Measurements from ENCODE around the gene SPTLC3. TPM values are rescaled to one million over a fixed set of nuclear protein-coding genes. Genes with fewer than 3 reads are reported as not detected.

The SPTLC3 gene
- total and polyA plus RNA-seq, 2 of the 13 experiments (the other 11 are each of a cell fraction or from before 2014, with no cell fraction given) = 20.5 to 95.6 TPM

DNA sequence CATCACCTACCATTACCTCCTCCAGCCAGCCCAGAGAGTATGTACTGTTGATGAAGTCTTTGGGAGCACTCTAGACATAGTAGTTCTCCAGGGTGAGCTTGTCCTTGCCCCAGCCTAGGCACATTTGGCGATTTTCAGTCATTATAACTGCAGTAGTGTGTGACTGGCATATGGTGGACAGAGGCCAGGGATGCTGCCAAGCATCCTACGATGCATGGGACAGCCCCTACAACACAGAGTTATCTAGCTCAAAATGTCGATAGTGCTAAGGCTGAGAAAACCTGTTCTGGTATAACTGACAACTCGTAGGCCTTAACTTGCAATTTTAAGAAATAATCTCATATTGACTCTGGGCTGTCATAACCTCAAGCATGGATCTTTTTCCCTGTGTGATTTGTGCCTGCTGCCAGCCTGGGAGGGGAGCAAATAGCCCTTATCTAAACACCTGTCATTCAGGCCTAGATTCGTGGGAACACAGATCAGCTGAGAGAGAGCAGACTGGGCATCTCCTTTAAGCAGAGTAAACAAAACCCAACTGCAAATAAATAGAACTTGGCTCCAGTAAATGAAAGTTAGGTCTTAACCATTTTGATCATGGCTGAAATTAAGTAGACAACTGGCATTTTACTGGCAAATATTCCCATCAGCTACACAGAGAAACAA lies 102.6 kb downstream of the SPTLC3 start:
- Histone ChIP-seq H3K36me3 (replicated peaks in 1 of 2; ENCODE audit: control insufficient read depth in 1 of 2, insufficient read depth in 2 of 2, low read length in 2 of 2) (peaks cover 33 to 67% of the 10 kb centered on the region in 2 experiments), H3K27me3 (ENCODE audit: control insufficient read depth in 1 of 2, insufficient read depth in 2 of 2, low read length in 2 of 2) (no peaks in the 10 kb centered on the region), H3K9me3 (ENCODE audit: low read length) (no peaks in the 10 kb centered on the region), H3K9ac (ENCODE audit: insufficient read depth, low read depth, low read length) (no peak overlapping the region), H4K20me1 (ENCODE audit: insufficient read depth, low read length) (no peaks in the 10 kb centered on the region), H3K27ac (ENCODE audit: extremely low read length, insufficient read depth, low read length) (no peak overlapping the region), H3K4me3 (replicated peaks in 1 of 3; ENCODE audit: insufficient read depth in 1 of 3, low read depth in 2 of 3, low read length in 3 of 3) (no peak overlapping the region), H3K4me1 (ENCODE audit: insufficient read depth, low read length) (peaks cover 9% of the 10 kb centered on the region; the same call in 1 of the 2 replicates), H2AFZ (ENCODE audit: low read length) (no peak overlapping the region), H3K79me2 (ENCODE audit: insufficient read depth, low read length) (no peaks in the 10 kb centered on the region), H3K4me2 (ENCODE audit: low read depth, low read length) (no peak overlapping the region)
- peak; percentile 60; the same call in 2 of the 3 replicates for ATAC-seq
- ChIA-PET POLR2A (interaction anchor here (1.9 kb wide), 1 partner anchor 135 kb away, joined by 4 read pairs; no protein-coding TSS in a partner anchor), CTCF (ENCODE audit: low intra/inter-chr PET ratio, low total read pairs) (no interaction called here)
- intact Hi-C loops (cut with micrococcal nuclease; ENCODE audit: unreplicated experiment) (loop anchor here (10.0 kb wide), 1 partner anchor 313 kb away; no protein-coding TSS in a partner anchor), in situ Hi-C loops (cut with HindIII; ENCODE audit: extremely low pct_ligation_motif_present, low pct_unique_long_range_greater_than_20kb) (no loop called here)
- FAIRE-seq = no peak
- peak; percentile 73 for DNase-seq (ENCODE audit: low spot score)
- WGBS (ENCODE audit: low lambda C conversion rate) = 75% methylated on average over 5 of the region's 5 CpGs
- no TSS peak for BruUV-seq (replicated peaks)
- no peak for TF ChIP-seq USF2 (IDR thresholded peaks at IDR 0.05; ENCODE audit: low read depth, low read length)
- TF ChIP-seq USF2 (CRISPR knock-in tag; IDR thresholded peaks at IDR 0.05; ENCODE audit: borderline replicate concordance) = no peak
- TF ChIP-seq TBX3 (IDR thresholded peaks at IDR 0.05; ENCODE audit: borderline replicate concordance) = no peak
- TF ChIP-seq, protein P1, sequence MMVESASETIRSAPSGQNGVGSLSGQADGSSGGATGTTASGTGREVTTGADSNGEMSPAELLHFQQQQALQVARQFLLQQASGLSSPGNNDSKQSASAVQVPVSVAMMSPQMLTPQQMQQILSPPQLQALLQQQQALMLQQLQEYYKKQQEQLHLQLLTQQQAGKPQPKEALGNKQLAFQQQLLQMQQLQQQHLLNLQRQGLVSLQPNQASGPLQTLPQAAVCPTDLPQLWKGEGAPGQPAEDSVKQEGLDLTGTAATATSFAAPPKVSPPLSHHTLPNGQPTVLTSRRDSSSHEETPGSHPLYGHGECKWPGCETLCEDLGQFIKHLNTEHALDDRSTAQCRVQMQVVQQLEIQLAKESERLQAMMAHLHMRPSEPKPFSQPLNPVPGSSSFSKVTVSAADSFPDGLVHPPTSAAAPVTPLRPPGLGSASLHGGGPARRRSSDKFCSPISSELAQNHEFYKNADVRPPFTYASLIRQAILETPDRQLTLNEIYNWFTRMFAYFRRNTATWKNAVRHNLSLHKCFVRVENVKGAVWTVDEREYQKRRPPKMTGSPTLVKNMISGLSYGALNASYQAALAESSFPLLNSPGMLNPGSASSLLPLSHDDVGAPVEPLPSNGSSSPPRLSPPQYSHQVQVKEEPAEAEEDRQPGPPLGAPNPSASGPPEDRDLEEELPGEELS (CRISPR knock-in tag; IDR thresholded peaks at IDR 0.05) = no peak
- no peak for TF ChIP-seq ZBTB42 (CRISPR knock-in tag; IDR thresholded peaks at IDR 0.05)
- TF ChIP-seq ZNF343 (CRISPR knock-in tag; IDR thresholded peaks at IDR 0.05) = no peak
- TF ChIP-seq FOXA1 (IDR thresholded peaks at IDR 0.05) = no peak
- 0 out of 2 replicates have a peak, but pooled peaks have one; percentile 5 for TF ChIP-seq FOXA1 (CRISPR knock-in tag; IDR thresholded peaks at IDR 0.05)
- no peak for TF ChIP-seq GATAD2A (CRISPR knock-in tag; IDR thresholded peaks at IDR 0.05)
- TF ChIP-seq PHF21A (CRISPR knock-in tag; IDR thresholded peaks at IDR 0.05) = no peak
- no peak for TF ChIP-seq ZNF180 (CRISPR knock-in tag; IDR thresholded peaks at IDR 0.05; ENCODE audit: borderline replicate concordance, low read depth)
- TF ChIP-seq, protein P2, sequence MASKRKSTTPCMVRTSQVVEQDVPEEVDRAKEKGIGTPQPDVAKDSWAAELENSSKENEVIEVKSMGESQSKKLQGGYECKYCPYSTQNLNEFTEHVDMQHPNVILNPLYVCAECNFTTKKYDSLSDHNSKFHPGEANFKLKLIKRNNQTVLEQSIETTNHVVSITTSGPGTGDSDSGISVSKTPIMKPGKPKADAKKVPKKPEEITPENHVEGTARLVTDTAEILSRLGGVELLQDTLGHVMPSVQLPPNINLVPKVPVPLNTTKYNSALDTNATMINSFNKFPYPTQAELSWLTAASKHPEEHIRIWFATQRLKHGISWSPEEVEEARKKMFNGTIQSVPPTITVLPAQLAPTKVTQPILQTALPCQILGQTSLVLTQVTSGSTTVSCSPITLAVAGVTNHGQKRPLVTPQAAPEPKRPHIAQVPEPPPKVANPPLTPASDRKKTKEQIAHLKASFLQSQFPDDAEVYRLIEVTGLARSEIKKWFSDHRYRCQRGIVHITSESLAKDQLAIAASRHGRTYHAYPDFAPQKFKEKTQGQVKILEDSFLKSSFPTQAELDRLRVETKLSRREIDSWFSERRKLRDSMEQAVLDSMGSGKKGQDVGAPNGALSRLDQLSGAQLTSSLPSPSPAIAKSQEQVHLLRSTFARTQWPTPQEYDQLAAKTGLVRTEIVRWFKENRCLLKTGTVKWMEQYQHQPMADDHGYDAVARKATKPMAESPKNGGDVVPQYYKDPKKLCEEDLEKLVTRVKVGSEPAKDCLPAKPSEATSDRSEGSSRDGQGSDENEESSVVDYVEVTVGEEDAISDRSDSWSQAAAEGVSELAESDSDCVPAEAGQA (IDR thresholded peaks at IDR 0.05; ENCODE audit: low read depth) = no peak
- TF ChIP-seq, protein P2 (CRISPR knock-in tag; IDR thresholded peaks at IDR 0.05; ENCODE audit: borderline replicate concordance) = no peak
- no peak for TF ChIP-seq RAD51 (IDR thresholded peaks at IDR 0.05; ENCODE audit: borderline replicate concordance)
- TF ChIP-seq TRIM24 (CRISPR knock-in tag; IDR thresholded peaks at IDR 0.05) = no peak
- no peak for TF ChIP-seq NFE2L1 (CRISPR knock-in tag; IDR thresholded peaks at IDR 0.05; ENCODE audit: borderline replicate concordance)
